IPS-18c (cell line): ENCODE results near the gene IRF7.
A peak's percentile ranks its signal among the peaks of the same experiment; 100 is the strongest.
"Not testable (repeated sequence)": the region's sequence is repeated elsewhere in the genome, so short reads cannot be mapped to it uniquely, and the experiment has no call there.

Experiments used
- H3K4me3 ChIP-seq: 2 replicates; pipeline ENCODE4 v1.7.0; 2013; ENCODE audit warnings: low read depth, mild to moderate bottlenecking, low read length, moderate library complexity; ENCODE audit not compliant: insufficient read depth
- H3K9me3 ChIP-seq: one replicate; pipeline ENCODE4 v1.6.1; 2013; ENCODE audit warnings: mild to moderate bottlenecking, low read length, moderate library complexity; ENCODE audit not compliant: control insufficient read depth, insufficient read depth

The IRF7 gene

DNA sequence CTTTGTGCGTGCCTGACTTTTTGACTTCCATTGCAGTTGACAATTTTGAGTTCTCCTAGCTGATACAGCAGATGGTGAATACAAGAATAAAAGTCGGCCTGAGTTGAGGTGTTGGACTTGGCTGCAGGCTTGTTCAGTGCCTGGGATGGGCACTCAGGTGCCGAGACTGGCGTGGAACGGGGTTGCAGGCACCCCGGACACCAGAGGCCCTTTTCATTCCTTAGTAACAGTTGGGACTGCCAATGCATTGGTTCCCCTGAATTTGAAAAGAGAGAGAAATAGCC is 38.2 kb downstream of the IRF7 start:
- peak overlapping the region; percentile 87 for H3K4me3 ChIP-seq
- H3K9me3 ChIP-seq = no peaks in the 10 kb centered on the region

DNA sequence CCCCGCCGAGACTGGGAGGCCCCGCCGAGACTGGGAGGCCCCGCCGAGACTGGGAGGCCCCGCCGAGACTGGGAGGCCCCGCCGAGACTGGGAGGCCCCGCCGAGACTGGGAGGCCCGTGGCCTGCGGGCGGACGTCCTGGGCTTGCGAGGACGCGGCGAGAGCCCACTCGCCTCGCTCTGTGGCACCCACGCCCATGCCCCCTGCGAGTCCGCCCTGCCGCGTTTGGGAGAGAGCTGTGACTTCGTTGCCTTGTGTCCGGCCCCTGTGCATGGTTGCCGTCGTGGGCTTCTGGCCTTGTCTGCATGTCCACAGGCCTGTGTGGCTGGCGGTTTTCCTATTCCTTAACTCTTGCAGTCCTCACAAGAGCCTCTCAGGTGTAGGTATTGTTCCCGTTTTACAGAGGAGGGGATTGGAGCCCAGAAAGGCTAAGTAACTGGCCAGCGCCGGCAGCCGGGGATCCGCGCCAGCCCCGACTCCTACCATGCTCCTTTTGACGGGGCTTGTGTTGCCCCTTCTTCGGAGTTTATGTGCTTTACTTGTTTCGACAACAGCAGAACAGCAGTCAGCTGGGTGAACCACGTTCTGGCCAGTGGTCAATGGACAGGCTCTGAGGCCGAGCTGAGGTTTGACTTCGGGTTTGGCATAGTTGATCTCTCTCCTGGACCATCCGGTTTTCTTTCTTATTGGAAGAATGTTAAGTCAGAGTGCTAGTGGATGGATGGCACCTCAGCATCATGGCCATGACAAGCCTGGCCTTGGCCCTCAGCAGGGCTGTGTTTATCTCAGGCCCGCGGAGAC is 38.7 kb downstream of the IRF7 start:
- no peaks in the 10 kb centered on the region for H3K9me3 ChIP-seq
- H3K4me3 ChIP-seq = peak overlapping the region; percentile 87

DNA sequence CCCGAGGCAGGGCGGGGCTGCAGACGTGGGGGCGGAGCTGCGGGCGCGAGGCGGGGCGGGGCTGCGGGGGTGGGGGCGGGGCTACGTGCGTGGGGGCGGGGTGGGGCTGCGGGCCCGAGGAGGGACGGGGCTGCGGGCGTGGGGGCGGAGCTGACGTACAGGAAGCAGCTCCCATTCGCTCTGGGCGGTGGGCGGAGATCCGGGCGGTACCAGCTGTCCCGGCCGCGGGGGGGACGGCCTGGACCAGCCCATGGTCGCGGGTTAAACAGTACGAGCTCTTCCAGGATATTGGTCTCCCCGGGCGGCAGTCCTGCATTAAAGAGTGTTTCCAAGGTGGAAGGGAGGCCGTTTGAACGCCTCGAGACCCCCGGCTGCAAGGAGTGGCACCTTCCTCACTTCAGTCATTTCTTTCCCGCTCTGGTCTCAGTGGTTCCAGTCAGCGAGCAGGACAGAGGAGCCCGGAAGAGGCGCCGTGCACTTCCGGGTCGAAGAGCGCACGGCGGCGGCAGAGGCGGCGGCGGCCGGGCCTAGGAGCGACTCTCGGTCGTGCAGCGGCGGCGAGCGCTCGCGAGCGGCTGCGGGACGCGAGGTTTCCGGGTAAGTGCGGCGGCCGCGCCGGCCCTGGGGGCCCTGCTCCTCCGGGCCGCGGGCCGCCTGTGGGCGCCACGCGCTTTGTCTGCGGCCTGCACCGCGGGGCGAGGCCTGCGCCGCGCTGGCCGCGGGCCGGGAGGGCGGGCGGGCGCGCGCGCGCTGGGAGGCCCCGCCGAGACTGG is 39.6 kb downstream of the IRF7 start, which contains the start of gene PHRF1:
TSS of gene PHRF1 (plus strand) at position 475 of the 773 bp plus-strand sequence. CDS start 5,043 bp downstream, outside the sequence.
- peak within 1 kb of the TSS; percentile 87 for H3K4me3 ChIP-seq
- H3K9me3 ChIP-seq = no peaks in the 10 kb centered on the region

DNA sequence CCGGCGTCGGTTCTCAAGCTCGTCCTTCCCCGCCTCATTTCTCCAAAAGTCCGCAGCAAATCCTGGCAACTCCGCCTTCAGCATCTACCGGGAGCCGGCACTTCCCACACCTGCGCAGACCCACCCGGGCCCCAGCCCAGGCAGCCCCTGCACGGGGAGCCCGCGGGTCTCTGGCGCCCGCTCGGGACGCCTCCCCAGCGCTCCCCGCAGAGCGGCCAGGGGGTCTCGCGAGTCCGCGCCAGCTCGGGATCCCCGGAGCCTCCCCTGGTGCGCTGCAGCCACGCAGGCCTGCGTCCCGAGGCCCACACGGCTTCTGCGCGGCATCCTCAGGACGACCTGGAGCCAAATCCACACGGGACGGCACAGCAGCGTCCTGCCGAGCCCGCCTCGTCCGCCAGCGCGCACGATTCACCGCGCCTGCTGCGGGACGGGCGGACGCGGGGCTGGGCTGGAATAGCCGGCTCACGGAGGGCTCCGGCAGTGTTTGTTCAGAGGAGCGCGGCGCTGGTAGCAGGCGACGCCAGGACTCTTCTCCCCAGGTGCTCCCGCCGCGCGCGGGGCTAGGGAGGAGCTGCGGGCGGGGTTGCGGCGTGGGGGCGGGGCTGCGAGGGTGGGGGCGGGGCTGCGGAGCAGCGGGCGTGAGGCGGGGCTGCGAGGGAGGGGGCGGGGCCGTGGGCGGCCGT is 40.3 kb downstream of the IRF7 start:
- Histone ChIP-seq H3K4me3 (peak overlapping the region; percentile 76), H3K9me3 (no peaks in the 10 kb centered on the region)

DNA sequence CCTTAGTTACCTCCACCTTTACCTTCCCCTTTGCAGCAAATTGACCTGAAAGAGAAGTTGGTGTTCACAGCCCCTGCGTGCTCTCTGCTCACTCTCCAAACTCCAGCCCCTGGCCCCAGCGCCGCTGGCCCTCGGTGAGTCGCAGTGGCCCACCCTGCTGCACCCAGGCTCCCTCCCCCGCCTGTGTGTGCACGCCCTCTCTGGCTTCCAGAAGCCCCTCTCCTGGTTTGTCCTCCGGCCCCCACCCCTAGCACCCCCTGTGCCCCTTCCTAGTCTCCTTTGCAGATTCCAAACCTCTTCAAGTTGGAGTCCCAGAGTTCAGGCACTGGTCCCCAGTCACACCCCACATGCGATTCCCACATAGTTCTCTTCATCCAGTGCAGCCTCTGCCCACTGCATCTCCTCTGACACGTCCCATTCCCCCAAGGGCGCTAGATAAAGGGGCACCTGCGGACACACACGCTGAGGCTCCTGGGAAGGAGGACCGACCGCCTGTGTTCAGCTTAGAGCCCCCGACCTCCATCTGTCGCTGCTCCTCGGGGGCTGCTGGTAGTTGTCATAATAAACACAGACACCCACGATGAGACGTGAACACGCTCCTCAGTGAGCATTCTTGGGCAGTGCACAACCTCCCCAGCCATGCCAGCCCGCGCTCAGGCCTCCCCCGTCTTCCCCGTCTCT is 41.0 kb downstream of the IRF7 start:
- peak overlapping the region; percentile 76 for H3K4me3 ChIP-seq
- no peaks in the 10 kb centered on the region for H3K9me3 ChIP-seq

DNA sequence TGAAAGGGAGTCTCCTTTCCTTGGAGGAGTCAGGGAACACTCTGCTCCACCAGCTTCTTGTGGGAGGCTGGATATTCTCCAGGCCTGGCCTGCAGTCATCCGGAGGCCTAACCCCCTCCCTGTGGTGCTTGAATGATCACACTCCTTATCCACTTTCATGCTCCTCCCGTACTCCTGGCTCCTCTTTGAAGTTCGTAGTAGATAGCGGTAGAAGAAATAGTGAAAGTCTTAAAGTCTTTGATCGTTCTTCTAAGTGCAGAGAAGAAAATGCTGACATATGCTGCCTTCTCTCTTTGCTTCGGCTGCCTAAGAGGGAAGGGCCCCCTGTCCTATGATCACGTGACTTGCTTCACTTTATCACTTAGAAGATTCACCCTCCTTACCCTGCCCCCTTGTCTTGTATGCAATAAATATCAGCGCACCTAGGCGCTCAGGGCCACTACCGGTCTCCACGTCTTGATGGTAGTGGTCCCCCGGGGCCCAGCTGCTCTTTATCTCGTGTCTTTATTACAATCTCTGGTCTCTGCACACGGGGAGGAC is 41.6 kb downstream of the IRF7 start:
- H3K9me3 ChIP-seq = not testable (repeated sequence)
- peak overlapping the region; percentile 28; the same call in 1 of the 2 replicates for H3K4me3 ChIP-seq

DNA sequence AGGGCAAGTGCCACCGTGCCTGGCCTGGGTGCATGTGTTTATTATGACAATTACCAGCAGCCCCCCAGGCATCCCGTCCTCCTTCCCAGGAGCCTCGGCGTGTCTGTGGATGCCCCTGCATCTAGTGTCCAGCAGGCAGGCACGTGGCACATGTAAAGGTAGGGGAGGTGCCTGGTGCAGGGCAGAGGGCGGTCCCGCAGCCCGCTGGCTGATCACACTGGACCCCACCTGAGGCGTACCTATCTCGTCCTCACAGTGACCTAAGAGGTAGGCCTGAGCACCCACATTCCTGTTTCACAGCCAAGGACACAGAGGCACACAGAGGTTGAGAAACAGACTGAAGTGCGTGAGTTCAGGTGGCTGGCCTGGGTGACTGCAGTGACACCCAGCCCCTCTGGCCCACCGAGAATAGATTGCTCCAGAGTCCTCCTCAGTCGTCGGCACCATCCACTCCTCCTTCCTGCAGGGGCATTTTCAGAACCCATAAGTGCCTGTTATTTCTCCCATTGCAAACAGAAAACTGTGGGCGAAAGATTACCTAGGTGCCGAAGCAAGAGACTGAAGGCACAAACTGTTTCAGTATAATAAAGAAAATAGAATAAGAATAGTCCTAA is 42.5 kb downstream of the IRF7 start:
- Histone ChIP-seq H3K4me3 (no peak overlapping the region), H3K9me3 (no peaks in the 10 kb centered on the region)

DNA sequence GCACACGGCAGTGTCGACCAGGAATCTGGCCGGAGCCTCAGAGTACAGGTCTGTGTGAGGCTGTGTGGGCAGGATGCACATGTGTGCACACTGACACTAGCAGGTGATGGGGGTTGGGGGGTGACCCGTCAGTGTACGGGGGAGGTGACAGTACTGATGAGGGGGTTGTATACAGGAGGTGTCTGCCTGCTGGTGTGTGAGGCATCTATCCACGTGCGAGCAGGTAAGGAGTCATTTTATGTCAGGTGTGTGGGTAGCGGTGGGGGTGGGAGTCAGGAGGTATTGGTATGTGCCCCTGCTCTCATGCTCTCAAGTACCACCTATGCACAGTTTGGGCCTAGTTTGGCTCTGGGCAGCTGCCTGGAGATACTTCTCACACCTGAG is 44.0 kb downstream of the IRF7 start:
- Histone ChIP-seq H3K4me3 (no peak overlapping the region), H3K9me3 (no peaks in the 10 kb centered on the region)

DNA sequence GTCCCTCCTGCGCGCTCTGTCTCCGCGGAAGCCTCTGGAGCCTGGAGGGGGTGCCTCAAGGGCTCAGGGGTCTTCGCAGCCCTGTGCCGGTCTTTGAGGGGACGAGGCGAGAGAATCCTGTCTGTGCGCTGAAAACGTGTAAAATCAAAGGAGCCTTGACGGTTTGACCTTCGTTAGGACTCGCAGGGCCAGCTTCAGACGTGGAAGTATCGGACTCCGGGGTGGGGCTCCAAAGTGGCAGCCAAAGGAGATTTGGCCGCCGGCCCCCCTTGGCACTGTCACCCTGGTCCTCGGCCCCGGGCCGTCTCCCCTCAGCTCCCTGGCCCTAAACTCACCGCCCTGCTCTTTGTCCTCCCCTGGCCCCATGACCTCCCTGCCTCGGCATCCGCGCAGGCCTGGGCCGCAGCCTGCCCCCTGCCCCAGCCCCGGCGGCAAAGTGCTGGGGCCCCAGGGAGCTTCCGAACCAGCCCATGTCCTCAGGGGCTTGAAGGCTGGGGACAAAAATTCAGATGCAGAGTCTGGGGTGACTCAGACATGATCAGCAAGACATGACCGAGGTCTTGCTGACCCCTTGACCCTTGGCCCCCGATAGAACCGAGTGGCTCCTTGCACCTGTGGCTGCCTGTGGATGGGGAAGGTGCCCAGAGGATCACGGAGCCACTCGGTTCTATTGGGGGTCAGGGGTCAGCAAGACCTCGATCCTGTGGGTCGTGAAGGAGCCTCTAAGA is 46.4 kb downstream of the IRF7 start:
- H3K4me3 ChIP-seq = peak overlapping the region; percentile 44
- H3K9me3 ChIP-seq = no peaks in the 10 kb centered on the region

DNA sequence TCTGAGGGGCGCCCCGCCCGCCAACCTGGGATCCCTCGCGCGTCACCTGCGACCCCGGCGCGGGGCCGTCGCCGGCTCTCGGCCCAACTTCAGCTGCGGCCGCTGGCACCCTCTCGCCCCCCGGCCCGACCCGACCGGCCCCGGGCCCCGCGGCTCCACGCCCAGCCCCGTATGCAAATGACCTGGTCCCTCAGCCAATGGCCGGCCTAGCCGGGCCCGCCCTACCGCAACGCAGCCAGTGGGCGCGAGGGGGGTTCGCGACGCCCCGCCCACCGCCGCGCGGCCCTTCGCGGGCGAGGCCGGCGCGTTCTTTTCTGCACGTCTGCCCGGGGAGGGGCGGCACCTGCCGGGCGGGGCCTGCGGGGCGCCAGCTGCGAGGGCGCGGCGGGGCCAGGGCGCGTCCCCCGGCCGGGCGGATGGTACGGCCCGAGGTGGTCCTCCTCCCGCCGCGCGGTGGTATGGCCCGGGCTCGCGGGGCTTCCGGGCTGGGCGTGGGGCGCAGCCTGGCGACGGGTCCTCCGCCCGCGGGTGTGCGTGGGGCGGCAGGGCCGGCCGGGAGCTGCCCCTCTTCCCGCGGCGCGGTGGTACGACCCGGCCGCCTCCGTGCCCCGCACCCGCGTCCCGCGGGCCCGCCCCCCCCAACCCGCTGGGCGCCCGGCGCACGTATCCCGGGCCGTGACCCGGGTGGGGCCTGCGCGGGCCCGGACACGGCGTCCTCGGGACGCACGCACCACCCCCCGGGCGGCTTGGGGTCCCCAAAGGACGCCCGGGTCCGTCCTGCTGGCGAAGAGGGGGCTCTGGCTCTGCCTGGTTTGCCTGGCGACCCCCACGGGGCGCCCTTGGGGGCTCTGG is 47.2 kb downstream of the IRF7 start:
- peak overlapping the region; percentile 61 for H3K4me3 ChIP-seq

DNA sequence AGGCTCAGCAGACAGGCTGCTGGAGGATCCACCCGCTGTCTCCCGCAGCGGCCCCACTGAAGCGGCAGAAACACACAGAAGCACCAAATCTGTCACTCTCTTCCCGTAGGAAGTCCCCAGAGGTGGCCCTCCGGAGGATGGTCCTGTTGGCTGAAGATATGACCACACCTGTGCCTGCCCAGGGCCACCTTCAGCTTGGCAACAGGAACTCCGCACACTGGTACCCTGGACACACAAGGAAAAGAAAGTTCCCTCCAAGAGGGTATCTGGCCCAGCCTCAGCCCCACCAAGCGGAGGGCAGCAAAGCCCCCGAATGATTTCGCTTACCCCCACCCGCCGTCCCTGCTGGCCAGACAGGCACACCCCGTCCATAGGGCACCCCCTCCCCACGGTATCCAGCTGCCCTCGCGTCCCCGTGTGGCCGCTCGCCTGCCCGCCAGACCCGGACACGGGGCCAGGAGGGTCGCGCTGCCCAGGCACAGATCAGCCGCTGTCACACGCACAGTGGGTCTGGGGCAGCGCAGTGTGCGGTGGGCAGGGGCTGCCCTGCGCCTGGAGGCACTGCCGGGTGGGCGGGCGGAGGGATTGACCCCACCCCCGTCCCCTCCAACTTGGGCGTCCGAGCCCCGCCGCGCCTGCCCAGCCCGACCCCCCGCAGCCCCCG is 48.0 kb downstream of the IRF7 start:
- Histone ChIP-seq H3K9me3 (no peaks in the 10 kb centered on the region), H3K4me3 (peak overlapping the region; percentile 61)

More for the DNA sequence above, 47.2 kb downstream of the IRF7 start:
- H3K9me3 ChIP-seq = no peaks in the 10 kb centered on the region

DNA sequence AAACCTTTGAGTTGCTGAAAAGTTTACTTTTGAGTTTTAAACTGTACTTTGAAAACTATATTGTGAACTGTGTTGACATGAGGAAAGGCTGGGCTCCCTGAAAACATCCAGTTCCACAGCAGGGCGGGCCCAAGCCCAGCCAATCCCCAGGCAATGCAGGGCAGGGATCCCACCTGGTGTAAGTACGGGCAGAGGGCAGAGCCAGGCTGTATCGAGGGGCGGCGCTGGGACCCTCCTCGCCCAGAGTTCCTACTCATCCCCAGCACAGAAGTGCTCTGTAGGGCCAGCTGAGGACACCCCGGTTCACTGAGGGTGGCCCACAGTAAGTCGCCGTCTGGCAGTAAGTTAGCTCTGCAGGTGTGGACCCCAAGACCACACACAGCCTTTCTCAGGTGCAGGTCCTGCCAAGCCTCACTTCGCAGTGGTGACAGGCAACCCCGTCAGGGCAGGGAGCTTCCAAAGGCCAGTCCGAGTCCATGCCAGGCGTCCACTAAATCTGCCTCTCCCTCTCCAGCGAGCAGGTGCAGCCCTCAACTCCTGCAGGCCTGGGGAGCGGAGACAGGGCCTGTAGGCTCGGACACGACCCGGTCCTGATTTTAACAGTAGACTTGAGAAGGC is 48.6 kb downstream of the IRF7 start:
- H3K9me3 ChIP-seq = no peaks in the 10 kb centered on the region
- H3K4me3 ChIP-seq = 0 out of 2 replicates have a peak overlapping the region, but pooled peaks have one; percentile 61

DNA sequence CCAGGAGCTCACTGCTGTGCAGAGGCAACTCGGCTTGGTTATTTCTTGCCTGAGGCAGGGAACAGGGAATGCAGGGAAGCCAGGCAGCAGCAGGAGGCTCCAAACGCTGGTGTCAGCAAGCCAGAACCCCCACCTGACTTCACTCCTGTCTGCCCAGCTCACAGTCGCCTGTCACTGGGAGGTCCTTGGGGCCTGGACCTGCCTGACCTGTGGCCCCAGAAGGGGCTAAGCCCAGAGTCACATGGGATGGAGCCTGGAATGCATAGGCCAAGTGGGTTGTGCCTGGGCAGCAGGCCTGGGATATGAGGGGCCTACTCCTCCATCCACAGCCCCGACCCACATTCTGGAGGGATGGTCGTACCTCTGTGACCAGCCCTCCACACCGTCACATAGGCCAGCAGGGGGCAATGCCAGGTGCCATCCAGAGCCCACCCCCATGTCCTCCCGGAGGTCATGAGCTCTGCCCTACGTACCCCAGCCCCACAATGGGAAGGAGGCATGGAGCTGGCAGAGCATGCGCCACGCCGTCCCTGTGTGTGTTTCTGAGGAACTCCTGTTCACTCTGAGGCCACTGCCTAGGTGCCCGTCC is 49.7 kb downstream of the IRF7 start:
- Histone ChIP-seq H3K4me3 (no peak overlapping the region), H3K9me3 (no peaks in the 10 kb centered on the region)

DNA sequence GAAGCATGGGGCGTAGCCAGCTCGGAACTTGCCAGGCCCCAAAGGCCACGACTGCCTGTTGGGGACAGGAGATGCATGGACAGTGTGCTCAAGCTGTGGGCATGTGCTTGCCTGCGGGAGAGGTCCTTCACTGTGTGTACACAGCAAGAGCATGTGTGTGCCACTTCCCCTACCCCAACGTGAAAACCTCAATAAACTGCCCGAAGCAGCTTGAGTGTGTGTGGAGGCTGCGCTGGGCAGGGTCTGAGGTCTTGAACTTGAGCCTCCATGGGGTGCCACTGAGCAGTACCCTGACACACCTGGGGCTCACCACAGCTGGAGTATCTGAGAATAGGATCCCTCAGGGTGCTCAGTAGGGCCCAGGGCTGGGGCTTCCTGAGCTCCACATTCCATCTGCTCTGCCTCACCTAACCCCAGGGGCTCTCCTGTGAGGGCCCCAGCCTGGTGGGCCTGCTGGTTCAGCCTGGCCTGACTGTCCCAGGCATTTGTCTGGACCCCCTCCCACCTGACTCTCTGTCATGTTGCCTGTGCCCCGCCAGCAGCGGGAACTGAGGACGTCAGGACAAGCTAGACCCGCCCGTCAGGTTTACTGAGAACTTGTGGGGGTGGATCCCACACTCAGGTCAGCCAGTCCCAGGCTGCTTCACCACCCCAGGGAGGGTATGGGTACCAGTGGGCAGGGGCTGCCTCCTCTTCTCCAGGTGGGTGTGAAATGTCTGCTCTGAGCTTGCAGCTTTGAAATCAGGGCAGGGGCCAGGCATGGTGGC is 51.8 kb downstream of the IRF7 start:
- no peak overlapping the region for H3K4me3 ChIP-seq
- no peaks in the 10 kb centered on the region for H3K9me3 ChIP-seq
